Measurements from ENCODE around the gene EFNA3. TPM values are rescaled to one million over a fixed set of nuclear protein-coding genes. Genes with fewer than 3 reads are reported as not detected.

EFNA3 gene
- total and polyA plus RNA-seq, 2 of the 4 experiments (the other 2 are of a cell fraction): 0.72 to 1.6 TPM

DNA sequence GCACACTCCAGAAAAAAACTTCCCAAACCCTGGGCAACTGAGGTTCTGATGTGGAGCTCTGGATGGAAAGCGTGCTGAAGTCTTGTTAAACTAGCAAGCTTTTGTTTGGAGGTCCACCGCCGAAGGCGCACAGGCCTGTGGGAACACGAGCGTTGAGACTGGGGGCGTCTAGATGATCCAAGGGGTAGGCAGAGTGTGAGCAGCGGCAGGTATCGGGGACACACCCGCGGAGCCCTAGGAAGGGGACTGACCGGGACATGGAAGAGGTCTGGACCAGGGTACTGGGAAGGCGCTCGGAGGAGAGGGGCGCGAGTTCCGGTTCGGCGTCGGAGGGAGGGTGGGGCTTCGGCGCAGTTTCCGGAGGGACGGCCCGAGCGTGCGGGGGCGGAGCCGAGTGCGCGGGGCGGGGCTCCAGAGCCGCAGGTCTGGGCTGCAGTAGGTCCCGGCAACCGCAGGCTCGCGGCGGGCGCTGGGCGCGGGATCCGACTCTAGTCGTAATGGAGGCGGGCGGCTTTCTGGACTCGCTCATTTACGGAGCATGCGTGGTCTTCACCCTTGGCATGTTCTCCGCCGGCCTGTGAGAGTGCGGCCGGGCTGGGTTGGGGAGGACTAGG, 56.9 kb downstream of the EFNA3 start, which contains the start of gene SLC50A1 (continued):
- TF ChIP-seq, protein P1, sequence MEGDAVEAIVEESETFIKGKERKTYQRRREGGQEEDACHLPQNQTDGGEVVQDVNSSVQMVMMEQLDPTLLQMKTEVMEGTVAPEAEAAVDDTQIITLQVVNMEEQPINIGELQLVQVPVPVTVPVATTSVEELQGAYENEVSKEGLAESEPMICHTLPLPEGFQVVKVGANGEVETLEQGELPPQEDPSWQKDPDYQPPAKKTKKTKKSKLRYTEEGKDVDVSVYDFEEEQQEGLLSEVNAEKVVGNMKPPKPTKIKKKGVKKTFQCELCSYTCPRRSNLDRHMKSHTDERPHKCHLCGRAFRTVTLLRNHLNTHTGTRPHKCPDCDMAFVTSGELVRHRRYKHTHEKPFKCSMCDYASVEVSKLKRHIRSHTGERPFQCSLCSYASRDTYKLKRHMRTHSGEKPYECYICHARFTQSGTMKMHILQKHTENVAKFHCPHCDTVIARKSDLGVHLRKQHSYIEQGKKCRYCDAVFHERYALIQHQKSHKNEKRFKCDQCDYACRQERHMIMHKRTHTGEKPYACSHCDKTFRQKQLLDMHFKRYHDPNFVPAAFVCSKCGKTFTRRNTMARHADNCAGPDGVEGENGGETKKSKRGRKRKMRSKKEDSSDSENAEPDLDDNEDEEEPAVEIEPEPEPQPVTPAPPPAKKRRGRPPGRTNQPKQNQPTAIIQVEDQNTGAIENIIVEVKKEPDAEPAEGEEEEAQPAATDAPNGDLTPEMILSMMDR (conservative IDR thresholded peaks at IDR 0.05; ENCODE audit: low read depth, low read length): 0 out of 2 replicates have a peak, but pooled peaks have one; percentile 24
- no peak for TF ChIP-seq RAD21 (IDR thresholded peaks at IDR 0.05; ENCODE audit: low read length)
- no peak for TF ChIP-seq RCOR1 (IDR thresholded peaks at IDR 0.05; ENCODE audit: insufficient replicate concordance, low read length)
- TF ChIP-seq MXI1 (IDR thresholded peaks at IDR 0.05; ENCODE audit: borderline replicate concordance, low read depth, low read length): no peak
